HG03103 (cell line): ENCODE results near the gene UST.
A peak's percentile ranks its signal among the peaks of the same experiment; 100 is the strongest.
"Not testable (repeated sequence)": the region's sequence is repeated elsewhere in the genome, so short reads cannot be mapped to it uniquely, and the experiment has no call there.

Source experiments
- ATAC-seq: cut with Tn5 transposase; IDR thresholded peaks from one replicate; pipeline ENCODE4 v1.9.1; 2021; ENCODE audit warnings: low read depth; ENCODE audit not compliant: unreplicated experiment

Gene UST

DNA sequence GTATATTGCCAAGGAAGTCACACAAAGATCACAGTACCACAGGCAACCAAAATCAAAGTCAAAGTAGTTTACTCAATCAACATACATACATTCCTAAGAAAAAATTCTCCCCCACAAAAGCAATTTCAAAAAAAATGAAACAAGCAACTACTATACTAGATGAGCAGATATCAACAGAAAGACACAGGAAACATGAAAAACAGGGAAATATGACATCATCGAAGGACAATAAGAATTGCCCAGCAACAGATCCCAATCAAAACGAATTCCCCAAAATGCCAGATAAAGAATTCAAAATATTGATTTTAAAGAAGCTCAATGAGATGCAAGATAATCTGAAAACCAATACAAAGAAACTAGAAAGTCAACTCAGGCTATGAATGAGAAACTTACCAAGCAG, 351.0 kb downstream of the UST start:
- no peak for ATAC-seq

DNA sequence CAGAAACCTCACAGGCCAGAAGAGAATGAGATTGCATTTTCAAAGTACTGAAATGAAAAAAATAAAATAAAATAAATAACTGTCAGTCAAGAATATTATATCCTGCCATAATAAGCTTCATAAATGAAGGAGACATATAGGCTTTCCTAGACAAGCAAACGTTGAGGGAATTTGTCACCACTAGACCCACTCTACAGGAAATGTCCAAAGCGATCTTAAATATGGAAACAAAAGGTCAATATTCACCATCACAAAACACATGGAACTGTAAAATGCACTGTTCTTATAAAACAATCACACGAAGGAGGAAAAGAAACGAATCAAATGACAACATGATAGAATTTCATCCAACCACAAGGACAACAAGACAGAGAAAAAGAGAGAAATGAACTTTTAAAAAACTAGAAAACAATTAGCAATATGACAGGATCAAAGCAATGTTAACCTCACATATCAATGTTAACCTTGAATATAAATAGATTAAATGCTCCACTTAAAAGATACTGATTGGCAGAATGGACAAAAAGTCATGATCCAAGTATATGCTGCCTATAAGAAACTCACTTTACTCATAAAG, 352.0 kb downstream of the UST start:
- ATAC-seq, result no peak

DNA sequence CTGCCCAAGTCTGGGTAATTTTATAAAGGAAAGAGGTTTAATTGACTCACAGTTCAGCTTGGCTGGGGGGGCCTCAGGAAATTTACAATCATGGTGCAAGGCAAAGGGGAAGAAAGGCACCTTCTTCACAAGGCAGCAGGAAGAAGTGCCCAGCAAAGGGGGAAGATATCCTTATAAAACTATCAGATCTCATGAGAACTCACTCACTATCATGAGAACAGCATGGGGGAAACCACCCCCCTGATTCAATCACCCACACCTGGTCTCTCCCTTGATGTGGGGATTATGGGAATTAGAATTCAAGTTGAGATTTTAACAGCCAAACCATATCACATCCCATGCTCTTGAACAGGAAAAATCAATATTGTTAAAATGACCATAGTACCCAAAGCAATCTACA, 355.5 kb downstream of the UST start:
- no peak for ATAC-seq

DNA sequence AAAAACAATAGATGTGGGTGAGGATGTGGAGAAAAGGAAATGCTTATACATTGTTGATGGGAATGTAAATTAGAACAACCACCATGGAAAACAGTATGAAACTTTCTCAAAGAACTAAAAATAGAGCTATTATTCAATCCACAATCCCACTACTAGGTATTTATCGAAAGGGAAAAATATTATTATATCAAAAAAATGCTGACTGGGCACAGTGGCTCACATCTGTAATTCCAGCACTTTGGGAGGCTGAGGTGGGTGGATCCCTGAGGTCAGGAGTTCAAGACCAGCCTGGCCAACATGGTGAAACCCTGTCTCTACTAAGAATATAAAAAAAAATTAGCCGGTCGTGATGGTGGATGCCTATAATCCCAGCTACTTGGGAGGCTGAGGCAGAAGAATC, 357.1 kb downstream of the UST start:
- not testable (repeated sequence) for ATAC-seq

DNA sequence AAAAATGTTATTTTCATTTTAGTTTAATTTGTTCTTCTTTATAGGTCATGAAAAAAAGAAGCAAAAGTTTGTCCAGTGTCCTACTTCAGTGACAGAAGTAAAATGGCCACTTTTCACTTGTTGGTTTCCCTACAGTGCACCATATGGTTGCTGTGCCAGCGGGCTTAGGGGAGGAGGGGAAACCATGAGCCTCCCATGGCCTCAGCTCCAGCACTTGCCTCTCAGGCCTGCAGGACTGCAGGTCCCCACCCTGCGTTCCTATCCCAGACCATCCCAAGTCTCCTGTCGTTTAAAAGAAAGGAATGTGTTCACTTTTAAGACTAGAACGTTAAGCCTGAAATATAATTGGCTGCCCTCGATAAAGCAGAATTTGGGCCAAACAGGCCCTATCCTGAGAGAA, 360.7 kb downstream of the UST start:
- no peak for ATAC-seq

DNA sequence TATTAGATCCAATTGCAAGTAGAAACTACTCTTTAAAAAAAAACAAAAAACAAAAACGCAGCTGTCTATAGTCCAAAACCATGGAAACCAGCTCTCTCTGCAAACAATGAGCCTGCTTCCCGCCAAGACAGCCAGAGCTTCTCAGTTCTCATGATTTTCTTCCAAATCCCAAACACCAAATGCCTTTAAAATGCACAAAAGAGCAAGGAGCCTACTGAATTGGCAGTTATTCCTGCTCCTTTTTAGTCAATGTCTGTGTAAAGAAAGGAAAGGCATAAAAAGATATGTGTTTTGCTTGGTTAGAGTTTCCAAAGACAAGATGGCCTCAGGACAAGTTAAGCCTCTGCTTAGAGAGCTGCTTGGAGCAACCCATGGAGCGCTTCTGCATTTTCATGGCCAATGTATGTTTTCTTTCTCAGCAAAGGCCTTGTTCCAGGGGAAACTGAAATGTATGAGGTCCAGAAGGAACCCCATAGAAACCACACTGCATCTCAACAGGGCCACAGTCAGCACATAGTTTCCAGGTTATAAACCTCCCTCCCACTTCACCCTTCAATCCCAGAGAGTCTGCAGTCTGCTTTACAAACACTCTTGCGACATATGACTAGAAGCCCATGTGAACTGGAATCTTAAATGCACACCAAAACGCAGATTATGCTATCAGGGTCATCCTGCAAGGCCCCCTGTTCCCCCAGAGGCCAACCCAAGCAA, 361.4 kb downstream of the UST start:
- no peak for ATAC-seq

DNA sequence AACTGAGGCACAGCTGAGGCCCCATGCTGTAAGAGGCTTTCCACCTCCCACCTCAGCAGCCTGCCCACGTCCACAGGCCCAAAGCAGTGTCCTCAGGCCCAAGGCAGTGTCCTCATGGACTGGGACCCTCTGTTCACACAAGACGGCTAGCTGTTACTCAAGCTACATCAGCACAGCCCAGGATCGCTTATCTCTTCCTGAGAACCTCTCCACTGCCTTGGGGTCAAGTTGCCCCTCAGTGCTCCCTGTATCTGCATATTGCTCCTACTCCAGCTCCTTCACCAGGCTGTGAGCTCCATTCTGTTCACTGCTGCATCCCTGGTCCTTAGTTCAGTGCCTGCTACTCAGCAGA, 361.9 kb downstream of the UST start:
- ATAC-seq, result no peak

DNA sequence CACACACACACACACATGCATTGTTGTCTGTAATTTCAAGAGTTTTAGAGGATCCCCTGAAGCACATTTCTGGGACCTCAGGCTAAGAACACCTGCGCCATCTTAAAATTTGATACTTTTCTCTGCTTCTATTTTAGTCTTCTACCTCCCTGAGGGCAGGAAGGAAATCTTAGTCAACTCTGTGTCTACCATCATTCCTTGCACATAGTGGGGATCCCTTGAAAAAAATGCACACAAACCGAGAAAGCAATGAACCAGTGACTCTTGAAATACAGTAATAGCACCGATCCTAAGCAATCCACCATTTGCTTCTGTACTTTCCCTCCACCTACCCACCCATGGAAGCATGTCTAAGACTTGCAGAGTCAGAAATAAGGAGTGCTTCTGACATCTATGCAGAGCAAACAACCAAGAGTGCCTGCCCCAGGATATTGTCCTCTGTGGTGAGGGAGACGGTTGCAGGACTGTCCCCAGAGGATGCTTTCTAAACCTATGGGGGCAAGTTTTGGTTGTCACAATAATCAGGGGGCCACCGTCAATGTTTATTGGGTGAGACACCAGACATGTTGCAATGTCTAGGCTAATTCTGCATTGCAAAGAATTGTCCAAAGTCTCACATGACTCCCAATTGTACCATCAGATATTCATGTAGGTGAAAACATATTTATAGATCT, 362.7 kb downstream of the UST start:
- no peak for ATAC-seq

DNA sequence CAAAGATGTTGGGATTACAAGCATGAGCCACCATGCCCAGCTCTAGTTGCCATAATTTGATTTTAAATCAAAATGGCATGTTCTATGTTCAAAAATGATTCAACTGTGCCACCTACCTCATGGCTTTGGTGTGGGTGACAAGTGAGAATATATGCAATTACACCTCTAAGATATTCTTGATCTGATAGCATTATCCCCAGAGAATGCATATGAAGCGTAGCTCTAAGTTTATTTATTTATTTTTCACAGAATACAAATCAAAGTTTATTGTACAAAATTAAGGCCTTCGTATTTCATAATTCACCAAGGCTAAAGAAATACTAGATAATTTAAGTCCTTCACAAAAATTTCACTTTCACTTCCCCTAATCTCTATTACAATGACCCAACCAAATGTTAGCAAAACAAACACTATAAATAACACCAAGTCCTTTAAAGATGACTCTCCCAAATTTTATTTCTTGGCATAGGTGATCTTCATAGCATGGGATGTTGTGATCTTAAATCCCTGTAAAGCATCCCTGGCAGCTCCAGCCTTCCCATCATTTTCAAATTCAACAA, 364.8 kb downstream of the UST start:
- no peak for ATAC-seq

DNA sequence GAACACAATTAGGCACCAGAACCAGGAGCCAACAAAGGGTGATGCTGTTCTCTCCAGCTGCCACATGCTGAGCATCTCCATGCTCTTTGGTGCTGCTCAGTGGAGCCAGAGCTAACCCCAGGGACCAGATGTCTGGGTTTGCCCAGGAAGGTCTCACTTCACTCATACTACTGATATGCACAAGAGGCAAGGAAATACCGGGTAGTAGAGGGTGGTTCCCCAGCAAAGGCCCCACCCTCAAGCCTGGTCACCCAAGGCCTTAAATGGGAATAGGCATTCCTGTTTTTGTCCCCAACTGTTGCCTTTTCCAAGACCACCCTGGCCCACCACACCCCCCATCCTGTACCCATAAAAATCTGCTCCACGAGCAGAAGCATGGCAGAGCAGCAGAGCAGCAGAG, 366.1 kb downstream of the UST start:
- ATAC-seq, result peak; percentile 41

DNA sequence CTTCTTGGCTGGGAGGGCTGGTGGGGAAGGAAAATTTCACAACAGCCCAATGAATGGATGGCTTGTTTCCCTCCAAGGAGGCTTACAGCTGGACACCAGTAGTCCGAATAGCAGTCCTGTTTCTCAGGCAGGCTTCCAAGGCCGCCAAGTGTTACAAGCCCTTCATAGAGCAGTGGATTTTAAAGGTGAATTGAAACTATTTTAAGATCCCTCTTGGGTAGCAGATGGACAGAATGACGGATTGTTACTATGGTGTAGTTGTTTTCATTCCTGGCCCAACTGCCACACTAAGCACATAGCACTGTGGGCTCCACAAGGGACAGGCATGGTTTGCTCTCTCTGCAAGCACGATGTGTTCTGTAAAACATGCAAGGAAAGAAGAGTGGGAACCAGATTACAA, 367.3 kb downstream of the UST start:
- no peak for ATAC-seq

DNA sequence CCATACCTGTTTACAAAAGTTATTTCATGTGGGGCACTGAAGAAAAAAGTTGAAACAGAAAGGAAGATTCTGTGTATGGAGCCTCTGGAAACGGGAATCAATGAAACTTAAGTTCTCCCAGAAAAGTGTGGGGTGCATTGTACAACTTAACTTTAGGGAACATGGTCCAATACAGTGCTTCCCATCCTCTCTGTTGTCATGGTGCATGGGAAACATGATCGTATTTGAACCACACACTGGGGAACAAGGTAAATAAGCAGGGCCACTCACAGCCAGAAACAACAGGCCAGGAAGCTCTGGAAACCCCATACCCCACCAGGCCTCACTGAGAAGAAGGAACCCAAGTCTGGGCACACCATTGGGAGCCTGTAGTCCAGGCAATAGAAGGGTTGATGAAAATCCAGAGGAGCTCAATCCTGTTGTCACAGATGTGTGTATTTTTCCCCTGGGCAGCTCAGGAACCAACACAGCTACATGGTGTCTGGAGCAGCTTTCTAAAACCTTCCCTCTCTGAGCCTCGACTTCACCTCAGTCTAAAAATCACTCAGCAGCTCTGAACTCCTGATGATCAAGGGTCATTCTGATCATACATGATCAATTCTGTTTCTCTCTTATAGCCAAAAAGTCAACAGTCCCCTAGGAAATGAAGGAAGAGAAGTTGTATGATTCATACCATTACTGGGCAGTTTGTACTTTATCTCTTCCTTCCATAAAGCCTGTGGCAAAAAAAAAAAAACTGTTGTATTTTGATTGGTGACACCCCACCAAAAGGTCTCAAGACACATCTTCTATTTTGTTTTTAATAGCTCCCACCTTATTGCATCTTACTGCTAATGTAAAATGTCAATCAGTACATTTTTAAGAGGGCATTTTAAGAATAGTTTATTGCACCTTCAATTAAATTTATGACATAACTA, 372.2 kb downstream of the UST start:
- ATAC-seq, result no peak

DNA sequence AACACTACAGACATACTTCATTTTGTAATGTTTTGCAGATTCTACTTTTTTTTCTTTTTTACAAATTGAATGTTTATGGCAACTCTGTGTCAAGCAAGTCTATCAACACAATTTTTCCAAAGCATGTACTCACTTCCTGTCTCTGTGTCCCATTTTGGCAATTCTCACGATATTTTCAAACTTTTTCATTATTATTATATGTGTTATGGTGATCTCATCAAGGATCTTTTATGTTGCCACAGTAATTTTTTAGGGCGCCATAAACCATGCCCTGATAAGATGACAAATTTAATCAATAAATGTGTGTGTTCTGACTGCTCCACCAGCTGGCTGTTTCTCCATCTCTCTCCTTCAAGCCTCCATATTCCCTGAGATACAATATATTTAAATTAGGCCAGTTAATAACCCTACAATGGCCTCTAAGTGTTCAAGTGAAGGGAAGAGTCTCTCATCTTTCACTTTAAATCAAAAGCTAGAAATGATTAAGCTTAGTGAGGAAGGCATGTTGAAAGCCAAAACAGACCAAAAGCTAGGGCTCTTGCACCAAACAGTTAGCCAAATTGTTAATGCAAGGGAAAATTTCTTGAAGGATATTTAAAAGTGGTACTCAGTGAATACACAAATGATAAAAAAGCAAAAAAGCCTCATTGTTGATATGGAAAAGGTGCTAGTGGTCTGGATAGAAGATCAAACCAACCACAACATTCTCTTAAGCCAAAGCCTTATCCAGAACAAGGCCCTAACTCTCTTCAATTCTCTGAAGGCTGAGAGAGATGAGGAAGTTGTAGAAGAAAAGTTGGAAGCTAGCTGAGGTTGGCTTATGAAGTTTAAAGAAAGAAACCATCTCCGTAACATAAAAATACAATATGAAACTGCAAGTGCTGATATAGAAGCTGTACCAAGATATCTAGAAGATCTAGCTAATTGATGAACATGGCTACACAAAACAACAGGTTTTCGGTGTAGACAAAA, 376.3 kb downstream of the UST start:
- ATAC-seq, result no peak

DNA sequence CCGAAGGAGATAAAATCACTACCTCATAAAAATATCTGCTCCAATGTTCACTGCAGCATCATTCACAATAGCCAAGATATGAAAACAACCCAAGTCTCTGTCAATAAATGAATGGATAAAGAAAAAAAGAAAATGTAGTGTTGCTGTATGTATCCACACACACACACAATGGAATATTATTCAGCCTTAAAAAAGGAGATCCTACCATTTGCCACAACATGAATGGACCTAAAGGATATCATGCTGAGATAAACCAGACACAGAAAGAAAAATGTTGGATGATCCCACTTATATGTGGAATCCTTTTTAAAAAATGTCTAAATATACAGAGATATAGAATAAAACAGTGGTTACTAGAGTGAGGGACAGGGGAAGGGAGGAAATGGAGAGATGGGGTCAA, 378.5 kb downstream of the UST start:
- no peak for ATAC-seq
